ENCODE measurements around the gene KATNIP.

Gene KATNIP

GRCh38 chr16:27586711-27587110 is 36.8 kb downstream of the KATNIP start:
- no peak for DNase-seq

GRCh38 chr16:27588057-27588456 is 38.1 kb downstream of the KATNIP start:
- DNase-seq, result no peak

- DNase-seq, result no peak
These were observed 41.9 kb downstream of the KATNIP start for GRCh38 chr16:27591837-27592236.

- DNase-seq, result no peak
These were observed 45.5 kb downstream of the KATNIP start for GRCh38 chr16:27595475-27595874.

- DNase-seq, result no peak
These were observed 46.0 kb downstream of the KATNIP start for GRCh38 chr16:27595993-27596392.

- no peak for DNase-seq
These were observed 46.5 kb downstream of the KATNIP start for GRCh38 chr16:27596411-27596810.

- no peak for DNase-seq
These were observed 47.4 kb downstream of the KATNIP start for GRCh38 chr16:27597361-27597760.

- DNase-seq, result no peak
These were observed 48.3 kb downstream of the KATNIP start for GRCh38 chr16:27598220-27598619.

- DNase-seq, result no peak
These were observed 49.1 kb downstream of the KATNIP start for GRCh38 chr16:27598931-27599565.

- DNase-seq, result no peak
These were observed 49.7 kb downstream of the KATNIP start for GRCh38 chr16:27599606-27600005.
